ENCODE data around the gene SLC25A13. TPM values are rescaled to one million over a fixed set of nuclear protein-coding genes. Genes with fewer than 3 reads are reported as not detected.

Gene SLC25A13
- total RNA-seq, 4 donors from 2014 or later = 9.2 to 30.8 (median 13.6) TPM

GRCh38 chr7:96236198-96237039, 85.5 kb downstream of the SLC25A13 start:
- DNase-seq (peak; percentile 23 to 56), ATAC-seq (peak; percentile 69 to 75)
- Histone ChIP-seq H3K9me3 (no peaks in the 10 kb centered on the region), H3K36me3 (no peaks in the 10 kb centered on the region), H3K27ac (peak overlapping the region; percentile 26 to 68 (median 50)), H3K27me3 (no peaks in the 10 kb centered on the region), H3K4me1 (peaks cover 13 to 30% of the 10 kb centered on the region in 2 donors), H3K4me3 (no peak overlapping the region)
- intact Hi-C loops (cut with DNase I; ENCODE audit: low total_unique reads) (loop anchor here (5.0 kb wide), 1 partner anchor 76 kb away; no protein-coding TSS in a partner anchor), in situ Hi-C loops (cut with MboI; ENCODE audit: low sequenced_read_pairs in 4 of 4) (no loop called here)
- no peak for TF ChIP-seq POLR2A (IDR thresholded peaks at IDR 0.05)
- no peak for TF ChIP-seq CTCF (IDR thresholded peaks at IDR 0.05 in 4 of 5, conservative IDR thresholded peaks at IDR 0.05 in 1 of 5)

GRCh38 chr7:96235281-96235680, 86.6 kb downstream of the SLC25A13 start:
- DNase-seq (no peak), ATAC-seq (no peak)
- in situ Hi-C loops (cut with MboI; ENCODE audit: low sequenced_read_pairs in 4 of 4) (no loop called here), intact Hi-C loops (cut with DNase I; ENCODE audit: low total_unique reads) (loop anchor here (5.0 kb wide), 1 partner anchor 77 kb away; no protein-coding TSS in a partner anchor)
- no peaks in the 10 kb centered on the region for H3K9me3 ChIP-seq
- H3K27me3 ChIP-seq = no peaks in the 10 kb centered on the region
- TF ChIP-seq POLR2A (IDR thresholded peaks at IDR 0.05) = no peak
- no peak for TF ChIP-seq CTCF (IDR thresholded peaks at IDR 0.05 in 4 of 5, conservative IDR thresholded peaks at IDR 0.05 in 1 of 5)
- H3K4me3 ChIP-seq = no peak overlapping the region
- H3K4me1 ChIP-seq = peaks cover 13 to 30% of the 10 kb centered on the region in 2 donors
- no peaks in the 10 kb centered on the region for H3K36me3 ChIP-seq
- peak overlapping the region; percentile 26 to 68 (median 50) for H3K27ac ChIP-seq

GRCh38 chr7:96233528-96234154, 88.3 kb downstream of the SLC25A13 start:
- H3K27ac ChIP-seq = no peak overlapping the region
- H3K4me1 ChIP-seq = peaks cover 13 to 29% of the 10 kb centered on the region in 2 donors
- H3K36me3 ChIP-seq = no peaks in the 10 kb centered on the region
- intact Hi-C loops (cut with DNase I; ENCODE audit: low total_unique reads) = no loop called here
- no peaks in the 10 kb centered on the region for H3K27me3 ChIP-seq
- TF ChIP-seq CTCF (IDR thresholded peaks at IDR 0.05 in 4 of 5, conservative IDR thresholded peaks at IDR 0.05 in 1 of 5) (no peak), POLR2A (IDR thresholded peaks at IDR 0.05) (no peak)
- H3K9me3 ChIP-seq = no peaks in the 10 kb centered on the region
- H3K4me3 ChIP-seq = no peak overlapping the region
- no peak for DNase-seq
- ATAC-seq = no peak
- in situ Hi-C loops (cut with MboI; ENCODE audit: low sequenced_read_pairs in 4 of 4) = no loop called here

GRCh38 chr7:96233084-96233483, 88.8 kb downstream of the SLC25A13 start:
- no peak for TF ChIP-seq POLR2A (IDR thresholded peaks at IDR 0.05)
- no peak for TF ChIP-seq CTCF (IDR thresholded peaks at IDR 0.05 in 4 of 5, conservative IDR thresholded peaks at IDR 0.05 in 1 of 5)
- Histone ChIP-seq H3K27ac (no peak overlapping the region), H3K4me3 (no peak overlapping the region), H3K9me3 (no peaks in the 10 kb centered on the region), H3K36me3 (no peaks in the 10 kb centered on the region), H3K27me3 (no peaks in the 10 kb centered on the region), H3K4me1 (peaks cover 10 to 26% of the 10 kb centered on the region in 2 donors)
- in situ Hi-C loops (cut with MboI; ENCODE audit: low sequenced_read_pairs in 4 of 4) (no loop called here), intact Hi-C loops (cut with DNase I; ENCODE audit: low total_unique reads) (no loop called here)
- no peak for DNase-seq
- ATAC-seq = no peak
